HepG2 (cell line): ENCODE measurements around the gene ZFAND3. TPM values are rescaled to one million over a fixed set of nuclear protein-coding genes. Genes with fewer than 3 reads are reported as not detected.

ENCODE experiments used
- ATAC-seq: fragments of 200-7000 bp; cut with Tn5 transposase; 3 replicates; pipeline ENCODE4 v1.9.1; 2020; ENCODE audit warnings: mild to moderate bottlenecking, moderate library complexity
- BruUV-seq: library from RNA; stranded (reverse); fragments of 400-500 nt; replicated peaks from 2 replicates; lab custom pipeline; 2021; lab: Mats Ljungman, UMichigan
- CTCF ChIA-PET: fragments of 300-600 bp; formaldehyde crosslinking; extraction: SDS; loops from one replicate; lab custom pipeline; 2021; ENCODE audit warnings: low total read pairs, inconsistent platforms, low intra/inter-chr PET ratio; lab: Yijun Ruan, JAX
- POLR2A ChIA-PET: fragments of 350-600 bp; sonication (Branson Sonifier 250); formaldehyde crosslinking; loops from one replicate; lab custom pipeline; 2020; ENCODE audit warnings: antibody characterized with exemption, inconsistent platforms; lab: Yijun Ruan, JAX
- DNase-seq: peaks from one replicate; pipeline ENCODE4 v3.0.0-alpha.2; 2015; ENCODE audit warnings: low spot score
- FAIRE-seq: peaks from 3 replicates; lab custom pipeline; 2011; peaks lifted over from hg19 to GRCh38; lab: Jason Lieb, UNC
- H2AFZ ChIP-seq: one replicate; pipeline ENCODE4 v1.6.1; 2011; ENCODE audit warnings: low read length, inconsistent platforms
- H3K27ac ChIP-seq: fragments of 300-600 bp; 3 replicates; pipeline ENCODE4 v1.8.0; 2011; ENCODE audit warnings: mixed run types, mild to moderate bottlenecking, mixed read lengths, low read length, inconsistent platforms; ENCODE audit not compliant: insufficient read depth; ENCODE audit errors: extremely low read length
- H3K27me3 ChIP-seq, 2 experiments: fragments of 200-600 bp in 1 of 2; 2 replicates in 1 of 2; 3 replicates in 1 of 2; pipeline versions ENCODE4 v1.6.0 to v1.8.0; 2011; ENCODE audit warnings: low read length in 2 of 2, mild to moderate bottlenecking in 2 of 2, moderate library complexity in 2 of 2, inconsistent platforms in 1 of 2; ENCODE audit not compliant: insufficient read depth in 2 of 2, control insufficient read depth in 1 of 2
- H3K36me3 ChIP-seq, 2 experiments: fragments of 200-600 bp in 1 of 2; replicated peaks in 1 of 2; 2 replicates in 1 of 2; 3 replicates in 1 of 2; pipeline versions ENCODE4 v1.5.1 to v1.8.0; 2011; ENCODE audit warnings: low read length in 2 of 2, inconsistent platforms in 1 of 2; ENCODE audit not compliant: insufficient read depth in 2 of 2, control insufficient read depth in 1 of 2
- H3K4me1 ChIP-seq: 2 replicates; pipeline ENCODE4 v1.5.1; 2012; ENCODE audit warnings: low read length, inconsistent platforms; ENCODE audit not compliant: insufficient read depth
- H3K4me2 ChIP-seq: 2 replicates; pipeline ENCODE4 v1.6.0; 2011; ENCODE audit warnings: low read depth, low read length, inconsistent platforms
- H3K4me3 ChIP-seq, 3 experiments: fragments of 200-600 bp in 1 of 3; sonication (generic), shearing (Covaris generic) in 1 of 3; replicated peaks in 1 of 3; 2 replicates each; pipeline ENCODE4 v1.5.1; 2011 to 2016; ENCODE audit warnings: low read length in 3 of 3, inconsistent platforms in 2 of 3, low read depth in 2 of 3, mild to moderate bottlenecking in 2 of 3, control low read depth in 1 of 3, mixed read lengths in 1 of 3; ENCODE audit not compliant: insufficient read depth in 1 of 3
- H3K79me2 ChIP-seq: one replicate; pipeline ENCODE4 v1.6.1; 2011; ENCODE audit warnings: low read length, inconsistent platforms; ENCODE audit not compliant: insufficient read depth
- H3K9ac ChIP-seq: 2 replicates; pipeline ENCODE4 v1.6.0; 2011; ENCODE audit warnings: mild to moderate bottlenecking, low read depth, low read length, inconsistent platforms; ENCODE audit not compliant: insufficient read depth
- H3K9me3 ChIP-seq: 2 replicates; pipeline ENCODE4 v1.5.1; 2012; ENCODE audit warnings: mild to moderate bottlenecking, low read length
- H4K20me1 ChIP-seq: 2 replicates; pipeline ENCODE4 v1.6.0; 2011; ENCODE audit warnings: inconsistent platforms, mild to moderate bottlenecking, low read length, moderate library complexity; ENCODE audit not compliant: insufficient read depth
- ARNT ChIP-seq: fragments of 450-650 bp; IDR thresholded peaks from 2 replicates; pipeline ENCODE4 v1.6.1; 2017
- HBP1 ChIP-seq: IDR thresholded peaks from 2 replicates; pipeline ENCODE4 v1.6.1; 2016; ENCODE audit warnings: low read depth, control low read depth
- MLLT10 ChIP-seq: sonication (generic); formaldehyde crosslinking; IDR thresholded peaks from 2 replicates; pipeline ENCODE4 v1.4.0; 2020; ENCODE audit warnings: missing genetic modification reagents
- RBM22 ChIP-seq: fragments of 200-400 bp; formaldehyde crosslinking; optimal IDR thresholded peaks from 2 replicates; pipeline ENCODE3; 2017; ENCODE audit warnings: mild to moderate bottlenecking, low read length, moderate library complexity
- ZUFSP ChIP-seq: sonication (generic); formaldehyde crosslinking; IDR thresholded peaks from 2 replicates; pipeline ENCODE4 v1.9.0; 2021; ENCODE audit warnings: missing genetic modification reagents, mild to moderate bottlenecking, borderline replicate concordance
- WGBS: methylation state at CpG from one replicate; pipeline ENCODE4 v1.1.6; 2017; ENCODE audit warnings: low lambda C conversion rate; 5-methylcytosine and 5-hydroxymethylcytosine counted together
- in situ Hi-C: cut with HindIII; loops from 2 replicates; pipeline ENCODE4 v1.10.0; 2017; ENCODE audit warnings: low pct_unique_long_range_greater_than_20kb; ENCODE audit not compliant: extremely low pct_ligation_motif_present
- intact Hi-C: fragments of 100-400 bp; cut with micrococcal nuclease; formaldehyde crosslinking; loops from one replicate; pipeline ENCODE4 v1.10.0; 2022; ENCODE audit not compliant: unreplicated experiment
- polyA plus RNA-seq, 8 experiments: library from polyadenylated mRNA; depleted of rRNA in 3 of 8; stranded (reverse) in 7 of 8; unstranded in 1 of 8; fragments of >200 nt; fragmentation: Illumina TruSeq in 4 of 8; extraction: Trizol in 4 of 8; gene quantifications; 2 replicates each; pipeline versions ENCODE4 v1.2.1 to v1.2.3, GENCODE V29; 2011 to 2016; ENCODE audit warnings: low read depth in 4 of 8, missing spikeins in 1 of 8, mixed read lengths in 1 of 8; ENCODE audit not compliant: insufficient read depth in 1 of 8
- total RNA-seq, 5 experiments: library from RNA; depleted of rRNA; stranded (reverse); fragments of >200 nt; fragmentation: Illumina TruSeq; extraction: Trizol; gene quantifications; 2 replicates each; pipeline ENCODE4 v1.2.3, GENCODE V29; 2016; ENCODE audit warnings: low read depth in 1 of 5

The ZFAND3 gene
- total and polyA plus RNA-seq, 2 of the 13 experiments (the other 11 are each of a cell fraction or from before 2014, with no cell fraction given) = 16.4 to 17.1 TPM

GRCh38 chr6:37865504-37865903 lies 46.0 kb downstream of the ZFAND3 start:
- BruUV-seq = no TSS peak
- in situ Hi-C loops (no loop called here), intact Hi-C loops (no loop called here)
- H3K79me2 ChIP-seq = peaks cover 78% of the 10 kb centered on the region
- ATAC-seq = no peak
- ChIA-PET POLR2A (no interaction called here), CTCF (no interaction called here)
- H4K20me1 ChIP-seq = peaks cover 26% of the 10 kb centered on the region; the same call in 1 of the 2 replicates
- no peaks in the 10 kb centered on the region for H3K9me3 ChIP-seq
- no peak overlapping the region for H3K4me2 ChIP-seq
- TF ChIP-seq RBM22 (peak; percentile 75), HBP1 (CRISPR knock-in tag) (no peak), MLLT10 (no peak), ARNT (no peak), ZUFSP (CRISPR knock-in tag) (no peak)
- H3K4me1 ChIP-seq = peaks cover 5% of the 10 kb centered on the region; the same call in 1 of the 2 replicates
- H3K27ac ChIP-seq = no peak overlapping the region
- H3K27me3 ChIP-seq = no peaks in the 10 kb centered on the region
- DNase-seq = no peak
- H2AFZ ChIP-seq = no peak overlapping the region
- no peak overlapping the region for H3K4me3 ChIP-seq
- WGBS = 96% methylated on average over 5 of the region's 5 CpGs
- no peak overlapping the region for H3K9ac ChIP-seq
- no peak for FAIRE-seq
- peaks cover 0 to 5% of the 10 kb centered on the region in 2 experiments; a peak in 3 of 5 replicates for H3K36me3 ChIP-seq
